PC-3 (cell line): ENCODE results near the gene TEAD1.

Experiments used
- CTCF ChIP-seq: fragments of 300-600 bp; sonication (generic); conservative IDR thresholded peaks from 2 replicates; pipeline ENCODE4 v1.5.1; 2017; ENCODE audit warnings: antibody characterized with exemption, low read depth, mild to moderate bottlenecking, low read length
- EZH2 ChIP-seq: fragments of 300-600 bp; sonication (generic); IDR thresholded peaks from one replicate; pipeline ENCODE4 v1.6.1; 2017; ENCODE audit warnings: antibody characterized with exemption, mild to moderate bottlenecking, low read length; ENCODE audit not compliant: unreplicated experiment
- EZH2phosphoT487 ChIP-seq: fragments of 300-600 bp; sonication (generic); IDR thresholded peaks from 2 replicates; pipeline ENCODE4 v1.6.1; 2018; ENCODE audit warnings: mild to moderate bottlenecking, antibody characterized with exemption, low read length, borderline replicate concordance

- TF ChIP-seq CTCF (no peak), EZH2phosphoT487 (no peak), EZH2 (no peak)
Measured at GRCh38 chr11:12832480-12833224, 158.4 kb downstream of the TEAD1 start.
